ENCODE data around the gene GLRA3.
"Not testable (repeated sequence)": the region's sequence is repeated elsewhere in the genome, so short reads cannot be mapped to it uniquely, and the experiment has no call there.

Gene GLRA3

DNA sequence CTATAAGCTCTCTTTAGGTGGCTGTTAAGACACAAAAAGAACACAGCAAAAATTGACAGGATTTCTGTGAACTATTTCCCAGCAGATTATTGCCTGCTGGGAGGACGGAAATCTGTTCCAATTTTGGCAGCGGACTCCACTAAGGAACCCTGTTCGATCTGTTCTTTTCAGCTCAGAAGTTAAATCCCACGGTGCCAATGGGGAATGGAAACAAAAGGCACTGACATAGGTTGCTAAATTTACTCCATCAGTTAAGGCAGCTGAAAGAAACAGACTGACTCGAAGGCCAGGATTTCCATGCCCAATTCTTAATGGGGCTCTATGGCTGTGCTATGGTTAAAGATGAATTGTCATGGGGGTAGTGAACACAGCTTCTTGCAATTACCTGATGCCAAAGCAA is 180.2 kb downstream of the GLRA3 start:
- DNase-seq: no peak

GRCh38 chr4:174646326-174646725 is 182.7 kb downstream of the GLRA3 start:
- no peak for DNase-seq

GRCh38 chr4:174640146-174640545 is 188.9 kb downstream of the GLRA3 start:
- DNase-seq: no peak

GRCh38 chr4:174635732-174636131 is 193.3 kb downstream of the GLRA3 start:
- no peak for DNase-seq

DNA sequence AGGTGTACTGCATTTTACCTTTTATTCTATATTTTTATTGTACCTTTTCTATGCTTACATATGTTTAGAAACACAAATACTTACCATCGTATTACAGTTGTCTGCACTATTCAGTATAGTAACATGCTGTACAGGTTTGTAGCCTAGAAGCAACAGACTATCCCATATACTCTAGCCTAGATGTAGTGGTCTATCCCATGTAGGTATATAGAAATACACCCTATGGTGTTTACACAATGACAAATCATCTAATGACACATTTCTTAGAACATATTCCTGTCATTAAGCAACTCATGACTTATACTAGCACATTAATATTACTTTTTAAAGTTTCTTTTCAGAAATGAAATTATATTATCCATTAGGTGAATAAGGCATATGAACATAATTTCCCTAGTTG is 195.6 kb downstream of the GLRA3 start:
- no peak for DNase-seq

DNA sequence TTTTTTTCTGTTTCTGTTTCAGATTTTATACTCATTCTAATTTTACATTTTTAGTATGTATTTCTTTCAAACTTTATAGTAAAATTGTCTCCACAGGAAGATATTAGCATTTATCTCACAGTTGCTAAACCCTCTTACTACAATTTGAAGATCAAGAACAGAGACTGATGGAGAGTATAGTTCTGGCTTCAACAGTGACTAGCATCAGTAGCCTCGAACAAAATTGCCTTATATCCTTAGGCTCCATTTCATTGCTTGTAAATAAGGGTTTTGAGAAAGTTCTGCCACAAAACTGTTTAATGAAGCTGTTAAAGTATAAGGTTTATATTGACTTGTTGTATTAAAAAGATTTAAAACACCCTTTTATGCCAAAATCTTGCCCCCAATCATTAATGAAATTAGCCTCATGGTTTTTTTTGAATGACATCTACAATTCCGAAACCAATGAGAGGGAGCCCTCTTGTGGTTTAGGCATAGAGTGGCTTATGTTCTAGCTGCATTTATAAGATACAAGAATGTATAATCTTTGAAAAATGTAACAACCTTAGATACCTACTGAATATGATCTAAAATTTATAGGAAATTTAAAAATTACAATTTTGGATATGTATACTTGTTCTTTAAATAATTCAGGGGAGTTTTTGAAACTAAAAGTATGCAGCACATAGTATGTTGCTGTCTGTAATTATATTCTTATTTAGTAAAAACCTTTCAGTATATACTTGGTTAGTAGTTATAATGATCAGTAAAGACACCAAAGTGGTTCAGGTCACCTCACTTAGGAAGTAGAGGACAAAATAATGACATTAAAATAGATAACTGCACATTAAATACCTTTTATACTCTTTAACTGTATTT is 196.9 kb downstream of the GLRA3 start:
- no peak for DNase-seq

DNA sequence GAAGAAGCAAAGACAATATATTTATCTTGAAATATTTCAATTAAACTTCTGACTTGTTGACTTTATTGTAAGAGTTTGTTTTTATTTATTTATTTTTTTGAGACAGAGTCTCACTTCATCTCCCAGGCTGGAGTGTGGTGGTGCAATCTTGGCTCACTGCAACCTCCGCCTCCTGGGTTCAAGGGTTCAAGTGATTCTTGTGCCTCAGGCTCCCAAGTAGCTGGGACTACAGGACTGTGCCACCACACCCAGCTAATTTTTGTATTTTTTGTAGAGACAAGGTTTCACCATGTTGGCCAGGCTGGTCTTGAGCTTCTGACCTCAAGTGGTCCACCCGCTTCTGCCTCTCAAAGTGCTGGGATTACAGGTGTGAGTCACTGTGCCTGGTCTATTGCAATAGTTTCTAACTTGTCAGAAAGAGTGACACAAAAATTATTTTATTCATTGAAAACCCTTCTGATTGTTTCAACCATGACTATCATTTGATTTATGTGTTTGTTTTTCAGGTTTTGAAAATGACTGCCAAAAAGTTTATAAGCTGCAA is 199.1 kb downstream of the GLRA3 start:
- not testable (repeated sequence) for DNase-seq

GRCh38 chr4:174629265-174629664 is 199.8 kb downstream of the GLRA3 start:
- no peak for DNase-seq

- no peak for DNase-seq
Observed at GRCh38 chr4:174628191-174628590, 200.9 kb downstream of the GLRA3 start.

DNA sequence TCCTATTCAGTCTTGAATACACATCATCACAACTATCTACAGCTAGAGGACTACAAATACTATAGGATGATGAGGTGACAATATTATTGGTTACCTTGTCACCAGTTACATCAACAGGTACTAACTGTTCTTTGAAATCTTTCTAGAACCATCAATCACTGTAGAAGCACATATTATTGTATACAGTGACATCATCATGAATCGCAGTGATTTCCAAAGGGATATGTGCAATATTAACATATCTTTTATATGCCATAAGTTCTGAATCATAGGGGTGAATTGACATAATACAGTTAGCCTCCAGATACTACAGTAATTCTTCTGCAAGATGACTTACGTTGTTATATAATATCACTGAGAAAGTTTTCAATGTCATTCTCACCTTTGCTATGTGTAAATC is 201.6 kb downstream of the GLRA3 start:
- DNase-seq: no peak

- no peak for DNase-seq
Observed at GRCh38 chr4:174626342-174627008, 202.6 kb downstream of the GLRA3 start.

DNA sequence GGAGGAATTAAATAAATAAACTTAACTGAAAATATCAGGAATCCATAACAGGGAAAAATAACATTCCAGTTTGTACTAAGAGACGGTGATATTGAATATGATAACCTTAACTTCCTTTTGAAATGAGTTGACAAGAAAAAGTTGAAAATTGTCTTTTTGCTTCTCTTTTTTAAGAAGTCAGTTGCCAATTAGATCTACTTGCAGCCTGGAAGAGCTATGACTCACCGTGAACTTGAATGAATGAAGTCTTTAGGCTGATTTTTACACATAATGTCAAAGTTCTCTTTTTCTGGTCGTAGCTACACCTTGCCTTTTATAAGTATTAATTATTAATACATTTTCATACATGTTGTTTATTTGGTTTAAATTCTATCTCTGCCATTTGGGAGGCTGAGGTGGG is 212.4 kb downstream of the GLRA3 start:
- no peak for DNase-seq

- no peak for DNase-seq
Observed at GRCh38 chr4:174613979-174614378, 215.1 kb downstream of the GLRA3 start.

DNA sequence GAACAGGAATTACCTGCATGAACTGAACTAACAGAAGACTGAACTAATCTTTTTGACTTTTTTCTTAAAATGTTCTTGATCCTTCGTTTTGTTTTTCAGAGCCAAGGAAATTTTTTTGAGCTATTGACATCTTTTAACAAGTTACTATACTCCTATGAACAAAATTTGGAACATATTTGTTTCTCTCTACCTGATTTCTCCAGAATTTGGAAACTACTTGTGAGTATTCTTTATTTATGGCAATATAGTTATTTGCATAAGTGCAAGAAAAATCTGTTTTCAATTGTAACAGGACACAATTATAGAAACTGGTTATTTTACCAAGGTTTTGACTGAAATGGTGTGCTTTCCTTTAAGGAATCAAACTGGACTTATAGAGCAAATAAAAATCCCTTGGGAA is 217.3 kb downstream of the GLRA3 start:
- DNase-seq: no peak

DNA sequence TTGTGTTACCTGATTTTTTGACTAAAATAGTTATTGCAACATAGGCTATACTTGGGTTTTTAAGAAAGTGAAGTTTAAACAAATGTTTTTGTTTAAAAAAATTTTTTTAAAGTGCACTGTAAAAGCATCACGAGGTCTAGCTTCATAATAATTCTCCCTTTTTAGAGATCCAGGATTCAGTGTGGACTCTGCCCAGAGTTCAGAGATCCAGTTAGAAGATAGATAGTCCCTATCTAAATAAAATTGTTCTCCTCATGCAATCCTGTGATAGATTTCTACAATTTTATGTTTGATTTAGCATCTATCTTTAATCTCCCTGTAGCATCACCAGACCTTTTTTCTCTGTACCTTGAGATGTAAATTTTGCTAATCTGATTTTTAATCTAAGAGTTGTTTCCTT is 221.3 kb downstream of the GLRA3 start:
- no peak for DNase-seq

DNA sequence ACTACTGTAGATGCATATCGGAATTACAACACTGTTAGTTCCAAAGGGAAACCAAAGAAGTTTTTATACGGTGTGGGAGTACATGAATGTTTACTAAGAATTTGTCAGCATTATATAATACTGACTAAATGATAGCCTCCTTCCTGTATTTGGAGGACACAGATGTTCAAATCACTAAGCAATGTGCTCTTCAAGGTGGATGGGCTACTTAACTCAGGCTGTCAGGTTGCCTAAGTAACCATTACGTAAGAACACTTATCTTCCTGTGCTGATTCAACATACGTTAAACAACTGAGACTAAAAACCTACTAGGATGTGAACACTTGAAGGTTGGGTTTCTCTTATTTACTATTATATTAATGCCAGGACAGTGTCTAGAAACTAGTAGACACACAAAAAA is 224.8 kb downstream of the GLRA3 start:
- no peak for DNase-seq

DNA sequence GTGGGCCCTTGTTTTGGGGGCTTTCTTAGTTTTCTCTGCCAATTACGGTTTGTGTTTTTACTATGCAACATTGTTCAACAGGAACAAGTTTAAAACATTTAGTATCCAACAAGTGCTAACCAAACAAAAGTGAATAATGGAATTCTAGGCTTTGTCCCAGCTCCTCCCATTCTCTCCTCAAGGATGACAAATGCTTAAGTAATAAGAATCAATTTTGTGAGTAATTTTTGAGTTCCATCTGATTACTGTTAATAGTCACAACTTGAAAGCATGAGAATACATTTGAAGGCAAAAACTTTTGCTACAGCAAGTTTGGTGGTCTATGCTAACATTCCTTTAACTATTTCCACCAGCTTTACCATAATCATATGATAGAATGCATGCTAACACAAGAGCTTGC is 228.7 kb downstream of the GLRA3 start:
- no peak for DNase-seq

GRCh38 chr4:174598800-174599199 is 230.2 kb downstream of the GLRA3 start:
- DNase-seq: no peak

DNA sequence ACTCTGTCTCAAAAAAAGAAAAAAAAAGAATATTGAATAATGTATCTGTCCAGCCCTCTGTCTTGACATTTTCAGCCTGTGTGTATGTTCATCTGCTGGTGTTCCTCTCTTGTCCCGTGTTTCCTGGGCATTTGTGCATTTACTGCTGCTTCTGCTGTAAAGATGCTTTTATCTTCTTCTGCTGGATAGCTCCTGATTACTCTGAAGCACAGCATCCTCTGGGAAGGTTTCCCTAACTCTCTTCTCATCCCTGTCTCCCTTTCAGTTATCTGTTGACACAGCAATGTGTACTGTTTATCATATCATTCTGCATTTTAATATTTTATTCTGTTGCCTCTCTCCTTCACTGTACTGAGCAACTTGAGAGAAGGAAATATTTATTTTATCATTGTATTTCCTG is 232.5 kb downstream of the GLRA3 start:
- DNase-seq: no peak

DNA sequence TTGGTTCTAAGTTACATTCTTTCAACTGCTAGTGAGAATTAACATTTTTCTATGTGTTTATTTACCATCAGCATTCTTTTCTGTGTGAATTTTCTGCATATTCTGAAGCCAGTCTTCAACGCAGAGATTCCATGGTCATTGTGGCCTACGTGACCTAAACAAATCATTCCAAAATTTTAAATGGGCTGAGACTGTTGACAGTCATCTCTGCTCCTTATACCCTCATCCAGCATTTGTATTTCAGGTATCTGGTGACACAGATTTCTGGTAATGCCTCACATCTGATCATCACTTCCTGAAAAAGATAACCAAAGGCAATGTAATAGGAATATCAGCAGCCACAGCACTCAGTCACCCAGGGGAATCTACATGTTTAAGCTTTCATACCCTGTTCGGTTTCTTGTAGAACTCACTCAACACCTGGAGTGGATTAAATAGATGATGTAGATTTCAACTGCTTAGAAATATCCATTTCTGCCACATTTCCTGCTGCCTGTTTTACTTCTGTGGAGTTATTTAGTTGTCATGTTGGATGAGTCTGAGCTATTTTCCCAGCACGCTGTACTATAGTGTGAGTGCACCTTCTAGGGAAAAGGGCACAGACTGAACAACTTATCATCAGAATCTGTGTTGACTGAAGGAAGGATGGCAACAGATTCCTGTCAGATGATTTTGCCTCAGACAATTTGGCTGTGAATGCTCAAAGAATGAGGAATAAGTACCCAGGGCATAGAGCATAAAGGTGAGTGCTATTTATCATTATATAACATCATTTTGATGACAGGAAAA is 233.7 kb downstream of the GLRA3 start:
- no peak for DNase-seq

GRCh38 chr4:174593701-174594100 is 235.3 kb downstream of the GLRA3 start:
- DNase-seq: no peak

GRCh38 chr4:174592985-174593335 is 236.1 kb downstream of the GLRA3 start:
- DNase-seq: peak; percentile 18

GRCh38 chr4:174592256-174592984 is 236.6 kb downstream of the GLRA3 start:
- DNase-seq: no peak
